SK-N-DZ (cell line): Measurements from ENCODE around the gene FAF1.

ENCODE experiments used
- DNase-seq: peaks from one replicate; pipeline ENCODE4 v3.0.0-alpha.2; 2015; ENCODE audit warnings: low spot score

Gene FAF1

DNA sequence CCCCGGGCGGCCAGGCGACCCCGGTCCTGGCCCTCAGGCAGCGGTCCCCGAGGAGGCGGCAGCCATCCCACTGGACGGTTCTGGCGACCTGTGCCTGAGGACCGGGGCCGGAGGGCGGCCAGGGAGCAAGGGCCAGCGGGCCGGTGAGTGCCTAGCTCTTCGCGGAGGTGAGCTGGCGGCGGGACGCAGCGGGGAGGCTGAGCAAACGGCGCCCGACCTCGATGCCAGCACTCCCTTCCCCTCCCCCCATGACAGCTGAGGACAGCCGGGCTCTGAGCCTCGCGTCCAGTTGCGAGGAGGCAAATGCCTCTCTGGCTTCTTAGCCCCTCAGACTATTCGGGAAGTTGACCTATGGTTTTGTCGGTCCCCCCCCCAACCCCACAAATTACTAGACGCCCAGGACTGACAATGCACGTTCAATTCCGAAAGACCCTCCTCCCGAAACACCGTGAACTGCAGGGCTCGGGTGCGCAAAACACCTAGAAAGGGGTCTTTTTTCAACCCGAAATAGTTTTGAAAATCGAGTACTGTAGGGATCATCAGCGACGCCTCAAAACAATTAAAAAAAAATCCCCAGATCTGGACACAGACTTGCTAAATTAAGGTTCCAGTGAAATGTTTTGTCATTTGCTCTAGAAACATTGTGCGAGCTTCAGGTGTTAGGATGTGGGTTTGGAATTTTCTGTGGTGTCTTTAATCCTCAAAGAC is 18.2 kb upstream of the FAF1 start:
- DNase-seq = peak; percentile 81

DNA sequence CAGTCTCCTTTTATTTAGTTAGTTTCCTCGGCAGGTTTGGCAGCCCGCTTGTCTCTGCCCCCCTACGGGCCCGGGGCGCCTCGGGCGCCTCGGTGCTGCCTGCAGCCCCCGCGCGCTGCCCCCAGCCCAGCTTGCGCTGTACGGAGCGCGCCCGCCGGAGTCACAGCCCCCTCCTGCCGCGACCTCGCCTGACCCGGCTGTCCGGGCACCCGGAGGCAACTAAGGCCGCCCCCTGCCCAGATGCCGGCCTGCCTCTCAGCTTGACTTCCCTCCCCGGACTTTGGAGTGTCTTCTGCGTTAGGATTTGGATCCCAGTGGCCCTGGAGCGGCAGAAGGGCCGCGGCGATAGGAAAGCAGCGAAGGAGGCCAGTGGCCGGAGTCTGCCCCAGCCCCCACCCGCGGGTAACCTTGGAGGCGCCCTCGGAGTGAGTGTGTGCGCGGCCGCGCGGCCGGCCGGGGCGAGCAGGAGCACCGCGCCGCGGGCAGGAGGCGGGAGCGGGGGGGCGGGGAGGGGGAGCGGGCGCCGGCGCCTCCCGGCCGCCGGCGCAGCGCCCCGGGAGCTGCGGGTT is 17.6 kb upstream of the FAF1 start:
- peak; percentile 63 for DNase-seq

DNA sequence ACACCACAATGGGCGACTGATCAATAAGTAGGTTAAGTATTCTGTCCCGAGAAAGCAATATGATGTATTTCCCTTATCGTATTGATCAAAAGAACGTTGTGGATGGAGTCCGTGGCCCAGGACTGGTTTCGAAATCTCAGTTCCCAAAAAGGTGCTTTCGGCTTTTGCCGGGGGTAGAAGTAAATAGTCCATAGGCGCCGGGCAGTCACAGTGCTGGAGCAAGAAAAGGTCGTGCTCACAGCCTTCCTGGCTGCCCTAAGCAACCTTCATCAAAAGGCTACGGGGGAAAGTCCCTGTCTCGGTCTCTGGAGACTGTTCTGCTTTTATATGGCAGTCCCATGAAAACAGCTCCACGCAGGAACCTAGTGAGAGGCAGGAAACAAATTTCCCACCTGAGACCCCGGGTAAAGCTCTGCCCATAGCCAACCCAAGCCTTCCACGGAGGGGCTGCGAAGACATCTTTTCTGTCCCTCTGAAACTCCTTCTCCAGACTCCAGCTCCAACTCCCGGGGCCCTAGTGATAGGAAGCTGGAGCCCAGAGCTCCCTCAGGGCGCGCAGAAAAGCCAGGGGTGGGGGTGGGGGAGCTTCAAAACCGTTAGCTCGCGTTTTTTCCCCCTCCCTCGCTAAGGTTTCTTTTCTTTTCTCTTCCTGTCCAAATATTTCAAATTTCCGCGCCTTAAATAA is 17.0 kb upstream of the FAF1 start:
- peak; percentile 66 for DNase-seq

DNA sequence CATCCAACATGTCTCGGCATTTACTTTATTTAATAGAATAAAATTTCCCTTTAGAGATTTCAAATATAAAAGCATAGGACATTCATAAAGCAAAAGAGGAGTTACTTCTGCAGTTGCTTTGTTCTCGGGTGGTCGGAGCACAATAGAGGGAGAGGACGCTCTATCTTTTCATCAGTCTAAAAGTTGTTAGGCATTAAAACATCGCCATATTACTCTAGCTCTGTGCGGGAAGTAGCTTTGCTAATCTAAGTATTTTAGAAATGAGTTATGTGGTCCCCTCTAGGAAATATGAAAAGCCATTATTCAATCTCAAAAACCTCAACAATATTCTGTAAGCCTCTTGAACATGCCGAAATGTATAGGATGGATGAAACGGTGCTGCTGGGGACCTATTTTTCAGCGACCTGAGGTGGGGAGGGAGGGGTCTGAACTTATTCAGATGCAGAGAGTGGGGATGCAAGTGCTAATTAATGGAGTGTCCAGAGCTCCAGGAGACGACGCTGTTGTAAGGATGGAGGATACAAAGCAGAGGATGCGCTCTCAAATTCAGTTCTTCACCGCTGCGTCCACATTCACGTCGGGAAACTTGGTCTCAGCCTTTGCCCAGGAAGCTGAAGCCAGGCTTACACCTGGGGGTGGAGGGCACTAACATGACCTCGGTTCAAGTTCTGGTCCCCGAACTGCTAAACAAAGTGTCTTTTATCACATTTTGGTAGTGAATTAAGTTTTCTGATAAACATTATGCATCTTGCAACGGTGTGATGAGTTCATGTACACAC is 16.2 kb upstream of the FAF1 start:
- DNase-seq = peak; percentile 59

DNA sequence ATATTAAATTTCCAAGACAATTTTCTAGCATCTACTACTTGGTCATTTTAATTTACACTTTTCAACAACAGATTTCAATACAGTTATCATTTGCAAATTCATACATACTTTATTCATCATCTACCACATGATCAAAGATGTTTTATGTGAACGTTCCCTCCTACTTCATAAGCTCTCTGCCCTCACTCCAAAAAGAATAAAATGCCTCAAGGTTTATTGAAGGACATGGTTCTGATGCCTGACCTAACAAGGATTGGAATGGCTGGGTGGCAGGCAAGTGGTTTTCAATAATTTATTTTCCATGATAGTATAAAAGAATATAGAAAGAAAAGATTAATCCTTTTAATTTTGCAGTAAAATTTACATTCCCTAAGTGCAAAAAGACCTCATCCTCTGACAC is 15.4 kb upstream of the FAF1 start:
- DNase-seq = no peak

DNA sequence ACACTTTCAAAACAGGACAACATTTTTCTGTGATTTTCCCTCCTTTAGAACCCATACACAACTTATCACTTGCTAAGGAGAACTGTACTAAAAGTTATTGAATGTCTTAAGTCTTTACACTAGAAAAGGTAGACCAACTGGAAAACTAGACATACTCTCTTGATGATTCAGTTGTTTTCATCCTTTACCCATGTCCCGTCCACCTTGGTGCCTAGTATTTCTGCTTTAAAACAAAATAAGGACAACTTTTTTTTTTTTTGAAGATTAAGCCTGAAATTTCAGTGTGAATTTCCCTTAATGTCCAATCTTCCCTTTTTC is 14.5 kb upstream of the FAF1 start:
- DNase-seq = no peak

DNA sequence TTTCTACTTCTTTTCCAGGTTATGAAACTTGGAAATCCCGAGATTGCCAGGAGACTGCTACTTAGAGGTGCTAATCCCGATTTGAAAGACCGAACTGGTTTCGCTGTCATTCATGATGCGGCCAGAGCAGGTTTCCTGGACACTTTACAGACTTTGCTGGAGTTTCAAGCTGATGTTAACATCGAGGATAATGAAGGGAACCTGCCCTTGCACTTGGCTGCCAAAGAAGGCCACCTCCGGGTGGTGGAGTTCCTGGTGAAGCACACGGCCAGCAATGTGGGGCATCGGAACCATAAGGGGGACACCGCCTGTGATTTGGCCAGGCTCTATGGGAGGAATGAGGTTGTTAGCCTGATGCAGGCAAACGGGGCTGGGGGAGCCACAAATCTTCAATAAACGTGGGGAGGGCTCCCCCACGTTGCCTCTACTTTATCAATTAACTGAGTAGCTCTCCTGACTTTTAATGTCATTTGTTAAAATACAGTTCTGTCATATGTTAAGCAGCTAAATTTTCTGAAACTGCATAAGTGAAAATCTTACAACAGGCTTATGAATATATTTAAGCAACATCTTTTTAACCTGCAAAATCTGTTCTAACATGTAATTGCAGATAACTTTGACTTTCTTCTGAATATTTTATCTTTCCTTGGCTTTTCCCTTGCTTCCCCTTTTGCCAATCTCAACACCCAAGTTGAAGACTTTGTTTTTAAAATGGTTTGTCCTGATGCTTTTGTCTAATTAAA is 14.0 kb upstream of the FAF1 start:
- DNase-seq = peak; percentile 4

DNA sequence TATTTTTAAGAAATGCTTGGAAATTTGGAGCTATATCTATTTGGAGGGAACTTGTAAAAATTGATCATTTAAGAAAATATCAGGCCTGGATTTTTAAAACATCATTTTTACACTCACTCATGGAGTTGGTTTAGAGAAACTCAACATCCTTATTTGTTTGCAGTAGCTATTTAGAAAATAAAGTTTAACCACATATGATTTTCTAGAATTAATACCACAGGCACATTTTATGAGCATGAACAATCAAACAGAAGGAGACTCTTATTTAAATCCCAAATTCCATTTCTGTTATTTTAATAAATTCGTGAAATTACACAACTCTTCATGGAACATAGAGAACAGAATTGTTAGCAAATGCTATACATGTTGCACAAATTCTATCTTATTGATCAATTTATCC is 13.2 kb upstream of the FAF1 start:
- DNase-seq = no peak

DNA sequence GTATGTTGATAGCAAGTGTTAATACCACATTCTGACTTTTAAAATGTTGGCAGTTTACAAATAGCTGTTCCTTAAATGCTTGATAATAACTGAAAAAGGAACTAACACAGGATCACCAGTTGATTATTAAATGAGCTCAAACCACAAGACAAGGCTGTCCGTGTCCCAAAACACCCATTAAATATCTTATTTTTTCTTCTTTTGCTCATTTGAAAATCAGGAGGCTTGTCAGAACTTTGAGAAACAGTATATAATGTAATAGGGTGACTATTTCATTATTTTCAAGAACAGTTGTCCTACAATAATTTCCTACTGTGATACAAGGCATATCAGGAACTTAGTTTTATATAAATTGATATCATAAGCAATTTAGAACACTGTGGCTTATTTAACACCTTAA is 12.7 kb upstream of the FAF1 start:
- no peak for DNase-seq

DNA sequence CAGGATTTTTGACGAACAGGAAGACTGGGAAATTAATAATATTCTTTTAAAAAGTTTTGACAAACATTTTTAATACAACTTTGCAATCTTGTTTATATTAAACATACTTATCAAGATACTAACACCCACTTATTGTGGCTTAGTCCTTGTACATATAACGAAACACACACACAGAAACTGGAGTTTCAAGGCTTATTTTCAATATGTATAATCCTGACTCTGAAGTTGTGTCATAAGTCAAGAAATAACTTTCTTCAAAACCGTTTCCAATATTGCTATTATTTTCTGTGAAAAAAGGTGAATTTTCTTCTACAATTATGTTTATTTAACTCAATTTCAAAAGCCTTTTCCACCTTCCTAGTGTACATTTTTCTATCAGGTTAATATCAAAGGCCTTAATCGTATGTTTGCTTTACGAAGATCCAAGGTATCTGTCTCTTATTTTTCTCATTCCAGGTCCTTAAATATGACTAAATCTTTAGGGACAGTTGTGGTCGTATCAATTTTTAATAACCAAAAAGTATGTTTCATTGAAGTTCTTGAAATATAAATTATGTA is 11.8 kb upstream of the FAF1 start:
- DNase-seq = no peak

DNA sequence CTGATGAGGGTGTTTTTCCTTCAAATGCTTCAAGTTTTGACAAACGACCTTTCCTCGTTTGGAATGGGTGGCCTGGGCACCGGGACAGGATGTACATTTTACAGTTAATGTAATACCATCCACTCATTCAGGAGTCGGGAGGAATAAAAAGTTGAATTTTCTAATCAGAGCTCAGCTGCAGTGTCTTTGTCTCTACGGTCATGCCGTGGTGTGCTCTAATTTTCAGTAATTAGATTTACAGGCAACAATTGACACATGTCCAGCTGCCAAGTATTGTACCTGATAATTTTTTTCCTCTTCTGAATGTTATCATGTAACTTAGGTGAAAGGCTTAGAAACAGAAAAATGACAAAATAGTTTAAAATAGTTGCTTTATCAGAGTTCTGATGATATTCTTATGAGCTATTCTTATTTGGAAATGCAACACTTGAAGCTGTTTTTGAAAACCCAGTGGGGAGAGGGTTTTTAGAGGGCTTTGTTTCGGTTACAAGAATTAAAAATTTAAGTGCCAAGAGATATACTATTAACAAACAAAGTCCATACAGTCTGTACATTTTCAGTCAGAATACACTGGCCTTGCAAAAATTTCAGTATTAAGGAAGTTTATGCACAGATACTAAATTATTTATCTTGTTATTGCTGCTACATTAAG is 11.0 kb upstream of the FAF1 start:
- DNase-seq = peak; percentile 42

DNA sequence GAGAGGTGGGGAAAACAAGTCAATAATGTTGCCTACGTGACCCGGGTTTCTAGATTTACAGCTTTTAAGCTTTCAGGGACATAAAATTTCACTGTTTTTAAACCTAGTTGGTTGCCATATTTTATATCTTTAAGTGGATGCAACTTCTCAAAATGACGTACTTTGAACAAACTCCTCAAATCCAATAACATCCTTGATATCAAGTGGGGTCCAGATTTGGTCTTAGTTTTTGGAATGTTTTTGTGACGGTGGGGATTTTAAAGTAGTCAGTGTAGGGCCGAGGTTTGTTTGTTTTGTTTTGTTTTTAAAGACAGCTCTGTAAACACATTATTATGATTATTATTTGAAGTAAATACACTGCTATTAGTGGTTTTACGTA is 10.4 kb upstream of the FAF1 start:
- DNase-seq = no peak

DNA sequence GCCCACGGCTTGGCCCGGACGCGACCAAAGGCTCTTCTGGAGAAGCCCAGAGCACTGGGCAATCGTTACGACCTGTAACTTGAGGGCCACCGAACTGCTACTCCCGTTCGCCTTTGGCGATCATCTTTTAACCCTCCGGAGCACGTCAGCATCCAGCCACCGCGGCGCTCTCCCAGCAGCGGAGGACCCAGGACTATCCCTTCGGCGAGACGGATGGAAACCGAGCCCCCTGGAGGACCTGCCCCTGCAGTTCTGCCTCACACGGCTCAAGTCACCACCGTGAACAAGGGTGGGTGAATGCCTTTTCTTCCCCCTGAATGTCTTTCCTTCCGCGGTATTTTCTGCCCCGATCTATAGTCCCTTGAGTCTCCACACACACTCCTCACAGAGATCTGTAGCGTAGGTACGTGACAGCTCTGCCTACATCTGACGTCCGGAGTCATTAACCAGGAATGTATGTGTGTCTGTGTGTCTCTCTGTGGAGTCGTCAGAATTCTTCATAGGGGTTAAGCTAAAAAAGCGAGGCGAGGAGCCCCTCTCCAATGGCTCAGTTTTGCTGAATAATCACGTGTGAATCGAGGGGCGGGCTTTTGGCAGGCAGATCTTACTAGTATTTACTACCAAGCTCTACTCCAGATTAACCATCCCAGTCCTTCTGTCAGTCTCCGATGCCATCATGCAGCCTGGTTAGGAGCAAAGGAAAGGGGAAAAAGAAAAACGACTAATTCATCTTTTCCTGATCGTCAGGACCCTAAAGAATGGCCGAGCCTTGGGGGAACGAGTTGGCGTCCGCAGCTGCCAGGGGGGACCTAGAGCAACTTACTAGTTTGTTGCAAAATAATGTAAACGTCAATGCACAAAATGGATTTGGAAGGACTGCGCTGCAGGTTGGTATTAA is 9.8 kb upstream of the FAF1 start, which contains the start of gene CDKN2C:
Gene CDKN2C, plus strand, starts transcription at position 635 of the 898 bp plus-strand sequence. Its CDS starts 124 bp downstream, at position 759.
- DNase-seq = peak; percentile 78

DNA sequence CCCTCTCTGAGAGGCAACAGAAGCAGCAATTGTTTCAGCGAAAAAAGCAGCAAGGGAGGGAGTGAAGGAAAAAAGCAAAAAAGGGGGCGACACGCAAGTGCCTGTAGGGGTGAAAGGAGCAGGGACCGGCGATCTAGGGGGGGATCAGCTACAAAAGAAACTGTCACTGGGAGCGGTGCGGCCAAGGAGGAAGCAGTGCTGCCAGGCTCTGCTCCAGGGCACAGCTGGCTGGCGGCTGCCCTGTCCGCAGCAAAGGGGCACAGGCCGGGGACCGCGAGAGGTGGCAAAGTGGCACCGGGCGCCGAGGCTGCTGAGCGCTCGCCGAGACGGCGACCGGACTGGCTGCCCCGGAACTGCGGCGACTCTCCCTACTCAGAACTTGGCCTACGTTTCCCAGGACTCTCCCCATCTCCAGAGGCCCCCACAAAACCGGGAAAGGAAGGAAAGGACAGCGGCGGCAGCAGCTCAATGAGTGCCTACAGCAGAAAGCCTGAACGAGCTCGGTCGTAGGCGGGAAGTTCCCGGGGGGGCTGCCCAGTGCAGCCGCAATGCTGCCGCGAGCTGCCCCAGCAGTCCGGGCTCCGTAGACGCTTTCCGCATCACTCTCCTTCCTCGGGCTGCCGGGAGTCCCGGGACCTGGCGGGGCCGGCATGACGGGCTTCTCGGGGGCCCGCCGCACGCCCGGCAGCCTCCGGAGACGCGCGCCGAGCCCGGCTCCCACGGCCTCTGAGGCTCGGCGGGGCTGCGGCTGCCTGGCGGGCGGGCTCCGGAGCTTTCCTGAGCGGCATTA is 8.9 kb upstream of the FAF1 start:
- DNase-seq = no peak

DNA sequence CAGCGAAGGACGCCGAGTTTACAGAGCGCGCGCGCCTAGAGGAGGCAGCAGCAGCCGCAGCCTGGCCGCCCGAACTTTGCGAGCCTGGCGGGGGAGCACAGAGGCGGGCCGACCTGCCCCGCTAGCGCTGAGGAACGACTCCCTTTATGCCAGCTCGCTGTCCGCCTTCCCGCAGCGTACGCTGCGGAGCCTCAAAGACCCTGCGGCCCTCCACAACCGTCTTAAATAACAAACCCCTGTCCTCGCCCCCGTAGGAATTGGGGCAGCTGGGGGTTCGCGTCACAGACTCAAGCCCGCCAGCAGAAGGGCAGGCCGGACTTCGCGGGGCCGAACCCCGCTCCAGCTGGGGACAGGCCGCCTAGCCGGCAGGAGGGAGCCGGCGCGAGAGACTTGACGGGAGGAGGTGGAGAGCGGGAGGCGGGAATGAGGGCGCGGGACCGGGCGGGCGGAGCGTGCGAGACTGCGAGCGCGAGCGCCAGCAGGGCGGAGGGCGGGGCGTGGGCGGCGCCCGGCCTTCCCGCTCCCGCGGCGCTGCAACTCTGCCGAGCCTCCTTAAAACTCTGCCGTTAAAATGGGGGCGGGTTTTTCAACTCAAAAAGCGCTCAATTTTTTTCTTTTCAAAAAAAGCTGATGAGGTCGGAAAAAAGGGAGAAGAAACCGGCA is 8.2 kb upstream of the FAF1 start:
- DNase-seq = peak; percentile 89

DNA sequence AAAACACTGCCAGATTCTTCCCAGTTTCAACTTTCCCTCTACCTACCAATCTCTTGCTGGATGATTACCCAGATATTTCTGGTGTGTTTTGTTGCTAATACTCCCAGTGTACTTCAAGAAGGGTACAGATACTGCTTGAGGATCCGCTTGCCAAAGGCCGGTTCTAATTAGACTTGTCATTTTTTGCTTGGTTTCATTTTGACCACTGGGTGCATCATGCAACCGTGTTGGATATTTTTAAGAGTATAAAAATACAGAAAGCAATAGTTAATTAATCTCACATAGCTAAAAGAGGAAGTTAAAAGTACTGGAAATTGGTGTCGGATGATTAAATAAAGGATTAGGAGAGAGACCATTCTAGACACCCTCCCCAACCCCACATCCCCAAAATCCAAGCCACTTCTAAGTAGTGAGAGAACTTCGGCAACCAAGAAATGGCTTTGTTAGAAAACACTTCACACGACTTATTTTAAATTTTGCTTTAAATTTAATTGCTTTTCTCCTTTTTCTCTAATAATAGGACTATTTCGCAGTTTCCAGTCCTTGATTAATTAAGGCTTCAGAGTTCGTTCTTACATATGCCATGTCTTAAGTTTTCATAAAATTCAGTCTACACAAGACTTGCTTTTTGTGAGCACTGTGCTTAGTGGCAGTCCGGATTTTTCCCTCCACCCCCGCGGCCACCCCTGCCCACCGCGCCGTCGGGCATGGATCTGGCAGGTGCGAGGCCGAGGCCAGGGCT is 7.5 kb upstream of the FAF1 start:
- peak; percentile 7 for DNase-seq

DNA sequence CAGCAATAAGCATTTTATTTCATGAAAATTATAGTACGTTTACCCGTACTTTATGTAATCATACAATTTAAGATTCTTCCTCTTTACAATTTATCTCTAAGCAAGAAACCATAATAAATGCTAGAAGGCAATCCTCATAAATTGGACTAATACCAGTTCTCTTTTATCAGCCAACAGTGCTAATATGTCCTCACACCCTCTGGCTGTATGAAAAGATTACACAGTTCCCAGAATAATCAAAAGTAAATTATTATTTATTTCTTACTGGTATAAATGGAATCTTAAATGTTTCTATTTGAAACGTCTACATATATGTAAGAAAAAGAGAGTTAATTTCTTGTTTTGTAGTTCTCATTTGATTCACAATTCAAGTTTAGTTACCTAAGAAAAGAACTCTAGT is 6.9 kb upstream of the FAF1 start:
- no peak for DNase-seq

DNA sequence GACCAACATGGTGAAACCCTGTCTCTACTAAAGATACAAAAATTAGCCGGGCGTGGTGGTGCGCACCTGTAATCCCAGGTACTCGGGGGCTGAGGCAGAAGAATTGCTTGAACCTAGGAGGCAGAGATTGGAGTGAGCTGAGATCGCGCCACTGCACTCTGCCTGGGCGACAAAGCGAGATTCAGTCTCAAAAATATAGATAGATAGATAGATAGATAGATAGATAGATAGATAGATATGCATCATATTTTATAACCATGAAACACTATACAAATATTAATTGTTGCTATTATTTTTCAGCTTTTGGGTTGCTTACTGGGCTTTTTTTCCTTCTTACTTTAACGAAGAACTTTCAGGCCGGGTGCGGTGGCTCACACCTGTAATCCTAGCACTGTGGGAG is 4.8 kb upstream of the FAF1 start:
- no peak for DNase-seq
